Measurements from ENCODE around the gene IGSF3.
"Not testable (repeated sequence)": the region's sequence is repeated elsewhere in the genome, so short reads cannot be mapped to it uniquely, and the experiment has no call there.

GRCh38 chr1:116658645-116659044 lies 8.9 kb downstream of the IGSF3 start:
- TF ChIP-seq CTCF, POLR2A (IDR thresholded peaks at IDR 0.05): not testable (repeated sequence)
